ENCODE results near the gene B4GALT3.

Gene B4GALT3

DNA sequence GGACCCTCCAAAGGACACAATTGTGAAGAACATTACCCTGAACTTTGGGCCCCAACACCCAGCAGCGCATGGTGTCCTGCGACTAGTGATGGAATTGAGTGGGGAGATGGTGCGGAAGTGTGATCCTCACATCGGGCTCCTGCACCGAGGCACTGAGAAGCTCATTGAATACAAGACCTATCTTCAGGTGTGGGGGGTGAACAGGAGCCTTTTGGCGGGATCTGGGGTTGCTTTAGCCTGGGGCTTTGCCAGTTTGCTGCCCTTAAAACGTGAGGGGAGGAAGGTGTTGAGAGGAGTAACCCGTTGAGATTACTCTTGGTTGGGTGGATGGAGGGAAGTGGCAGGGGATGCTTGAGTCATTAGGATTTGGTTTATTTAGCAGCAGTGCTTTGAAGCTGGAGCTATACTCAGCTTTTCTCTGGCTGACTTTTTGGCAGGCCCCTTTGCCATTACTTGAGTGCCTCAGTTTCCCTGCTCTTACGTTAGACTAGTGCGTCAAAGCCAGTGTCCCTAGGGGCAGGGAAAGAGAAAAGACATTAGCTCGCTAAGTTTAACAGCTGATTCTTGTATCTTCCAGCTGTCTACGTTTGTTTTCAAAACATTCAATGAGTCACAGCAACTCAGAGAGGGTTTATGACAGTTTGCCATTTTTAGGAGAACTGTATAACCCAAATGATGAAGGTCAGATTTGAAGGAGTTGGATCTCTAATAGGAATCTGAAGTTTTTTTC, 29.3 kb upstream of the B4GALT3 start:
- POLR2A ChIA-PET (ENCODE audit: low non-redundant PET) = no interaction called here
- CTCF ChIA-PET = interaction anchor here (1.1 to 1.2 kb wide), 2 partner anchors 19 to 59 kb away, joined by 3 to 4 read pairs; partner anchors contain the start of gene TOMM40L
- no peak overlapping the region for H3K27ac ChIP-seq
- TF ChIP-seq, protein P1, sequence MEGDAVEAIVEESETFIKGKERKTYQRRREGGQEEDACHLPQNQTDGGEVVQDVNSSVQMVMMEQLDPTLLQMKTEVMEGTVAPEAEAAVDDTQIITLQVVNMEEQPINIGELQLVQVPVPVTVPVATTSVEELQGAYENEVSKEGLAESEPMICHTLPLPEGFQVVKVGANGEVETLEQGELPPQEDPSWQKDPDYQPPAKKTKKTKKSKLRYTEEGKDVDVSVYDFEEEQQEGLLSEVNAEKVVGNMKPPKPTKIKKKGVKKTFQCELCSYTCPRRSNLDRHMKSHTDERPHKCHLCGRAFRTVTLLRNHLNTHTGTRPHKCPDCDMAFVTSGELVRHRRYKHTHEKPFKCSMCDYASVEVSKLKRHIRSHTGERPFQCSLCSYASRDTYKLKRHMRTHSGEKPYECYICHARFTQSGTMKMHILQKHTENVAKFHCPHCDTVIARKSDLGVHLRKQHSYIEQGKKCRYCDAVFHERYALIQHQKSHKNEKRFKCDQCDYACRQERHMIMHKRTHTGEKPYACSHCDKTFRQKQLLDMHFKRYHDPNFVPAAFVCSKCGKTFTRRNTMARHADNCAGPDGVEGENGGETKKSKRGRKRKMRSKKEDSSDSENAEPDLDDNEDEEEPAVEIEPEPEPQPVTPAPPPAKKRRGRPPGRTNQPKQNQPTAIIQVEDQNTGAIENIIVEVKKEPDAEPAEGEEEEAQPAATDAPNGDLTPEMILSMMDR (conservative IDR thresholded peaks at IDR 0.05; ENCODE audit: low read depth) = no peak
- no peak for DNase-seq (ENCODE audit: low spot score)

DNA sequence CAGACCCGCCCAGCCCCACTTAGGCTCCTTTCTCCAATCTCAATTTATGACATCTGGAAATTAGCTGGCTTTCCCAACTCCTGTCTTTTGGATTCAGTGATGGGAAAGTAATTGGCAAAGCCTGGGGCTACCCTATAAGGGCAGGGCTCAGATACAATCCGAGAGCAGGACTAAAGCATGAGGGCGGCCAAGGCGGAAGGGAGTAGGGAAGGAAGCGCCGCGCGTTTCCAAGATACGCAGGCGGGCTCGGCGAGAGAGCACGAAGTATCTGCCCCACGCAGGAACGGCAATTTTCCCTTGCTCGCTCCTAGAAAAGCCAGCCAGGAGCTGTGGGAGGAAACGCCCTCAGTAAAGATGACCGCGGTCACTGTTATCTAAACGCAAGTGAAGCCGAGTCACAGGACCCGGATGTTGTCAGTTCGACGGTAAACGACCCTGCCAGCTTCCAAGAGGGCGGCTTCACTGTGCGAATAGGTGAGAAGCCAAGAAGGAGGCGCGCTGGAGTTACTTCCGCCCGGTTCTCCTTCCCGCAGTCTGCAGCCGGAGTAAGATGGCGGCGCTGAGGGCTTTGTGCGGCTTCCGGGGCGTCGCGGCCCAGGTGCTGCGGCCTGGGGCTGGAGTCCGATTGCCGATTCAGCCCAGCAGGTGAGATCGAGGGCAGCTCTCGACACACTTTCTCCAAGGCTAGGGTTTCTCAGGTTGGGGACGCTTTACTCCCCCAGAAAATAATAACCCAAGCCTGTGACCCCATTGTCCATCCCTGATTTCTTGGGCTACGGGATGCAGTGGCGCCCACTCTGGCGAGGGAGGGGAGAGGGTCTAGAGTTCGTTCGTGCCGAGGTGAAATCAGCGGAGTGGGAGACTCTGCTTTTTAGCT, 24.8 kb upstream of the B4GALT3 start, which contains the start of gene NDUFS2:
NDUFS2 (plus strand) TSS at position 532 of the 877 bp plus-strand sequence; CDS start at position 551, 19 bp downstream.
- POLR2A ChIA-PET (ENCODE audit: low non-redundant PET) = interaction anchor here (0.6 kb wide), 1 partner anchor 20 kb away, joined by 3 read pairs; no protein-coding TSS in a partner anchor
- peak within 1 kb of the TSS; percentile 94 for H3K27ac ChIP-seq
- CTCF ChIA-PET = interaction anchor here (0.6 to 1.5 kb wide), 5 partner anchors 10 to 816 kb away, joined by 3 to 4 read pairs (median 3); no protein-coding TSS in a partner anchor
- TF ChIP-seq, protein P1 (conservative IDR thresholded peaks at IDR 0.05; ENCODE audit: low read depth) = no peak; the same call in 1 of the 2 replicates
- DNase-seq (ENCODE audit: low spot score) = peak; percentile 92

DNA sequence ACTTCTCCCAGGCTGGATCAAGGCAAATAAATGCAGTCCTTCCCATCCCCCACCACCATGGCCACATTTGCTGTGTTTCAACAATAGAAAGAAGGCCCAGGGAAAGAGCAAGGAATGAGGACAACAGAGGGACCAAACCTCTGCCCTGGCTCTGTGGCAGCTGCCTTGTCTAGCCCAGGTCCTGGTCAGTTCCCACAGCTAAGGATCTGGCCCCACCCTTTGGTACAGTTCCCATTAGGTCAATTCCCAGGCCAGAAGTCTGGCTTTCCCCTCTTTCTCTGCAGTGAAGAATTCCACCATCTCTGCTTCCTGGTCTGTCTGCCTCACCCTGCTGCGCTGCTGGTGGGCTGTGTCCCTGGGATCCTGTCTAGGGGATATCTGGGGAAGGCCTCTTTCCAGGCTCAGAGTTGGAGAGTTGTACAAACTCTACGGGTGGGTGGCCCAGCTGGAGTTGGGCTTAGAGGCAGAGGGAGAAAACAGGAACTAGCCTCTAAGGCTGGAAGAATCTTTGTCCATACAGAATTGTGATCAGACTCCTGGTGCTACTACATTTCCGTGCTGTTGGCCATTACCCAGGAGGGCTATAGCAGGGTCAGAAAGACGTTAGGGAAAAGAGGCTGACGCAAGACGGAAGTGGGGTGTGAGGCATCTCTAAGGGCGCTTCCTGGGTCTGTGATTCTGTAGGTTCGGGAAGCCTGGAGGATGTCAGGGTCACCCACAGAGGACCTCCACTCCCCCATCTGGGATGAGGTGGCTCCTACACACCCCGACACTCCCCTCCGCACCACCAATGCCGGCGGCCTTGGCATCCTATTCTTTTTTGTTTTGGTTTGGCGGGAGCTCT, 23.9 kb upstream of the B4GALT3 start:
- POLR2A ChIA-PET (ENCODE audit: low non-redundant PET) = interaction anchor here (0.6 kb wide), 1 partner anchor 19 kb away, joined by 3 read pairs; no protein-coding TSS in a partner anchor
- CTCF ChIA-PET = interaction anchor here (0.6 to 1.5 kb wide), 4 partner anchors 90 to 1115 kb away, joined by 3 to 10 read pairs (median 4); no protein-coding TSS in a partner anchor
- H3K27ac ChIP-seq = peak overlapping the region; percentile 94
- TF ChIP-seq, protein P1 (conservative IDR thresholded peaks at IDR 0.05; ENCODE audit: low read depth) = no peak
- DNase-seq (ENCODE audit: low spot score) = no peak

DNA sequence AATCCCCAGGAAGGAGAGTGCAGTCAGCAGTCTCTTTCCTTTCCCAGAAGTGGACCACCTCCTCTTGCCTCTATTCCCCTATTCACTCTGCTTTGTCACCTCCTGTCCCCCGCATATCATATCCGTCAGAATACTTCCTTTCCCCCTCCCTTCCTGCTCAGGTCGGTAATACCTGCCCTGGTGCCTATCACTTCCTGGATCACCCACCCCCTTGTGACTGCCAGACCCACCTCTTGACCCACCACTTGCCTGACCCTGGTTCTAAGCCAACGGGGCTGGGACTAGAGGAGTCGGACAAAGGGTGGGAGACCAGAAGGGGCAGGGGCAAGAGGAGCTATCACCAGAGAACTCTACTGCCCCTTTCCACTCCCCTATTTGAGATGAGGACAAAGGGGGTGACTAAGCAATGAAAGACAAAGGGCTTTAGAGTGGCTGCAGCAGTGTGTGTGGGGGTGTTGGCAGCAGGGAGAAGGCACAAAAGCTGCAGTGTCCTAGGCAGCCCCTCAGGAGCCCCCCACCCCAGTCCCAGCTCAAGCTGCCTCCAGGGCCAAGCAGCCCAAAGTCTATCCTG, 23.2 kb upstream of the B4GALT3 start:
- DNase-seq (ENCODE audit: low spot score) = no peak
- ChIA-PET POLR2A (ENCODE audit: low non-redundant PET) (no interaction called here), CTCF (interaction anchor here (0.6 to 1.5 kb wide), 3 partner anchors 14 to 1114 kb away, joined by 3 to 10 read pairs (median 4); no protein-coding TSS in a partner anchor)
- TF ChIP-seq, protein P1 (conservative IDR thresholded peaks at IDR 0.05; ENCODE audit: low read depth) = no peak
- H3K27ac ChIP-seq = peak overlapping the region; percentile 94

DNA sequence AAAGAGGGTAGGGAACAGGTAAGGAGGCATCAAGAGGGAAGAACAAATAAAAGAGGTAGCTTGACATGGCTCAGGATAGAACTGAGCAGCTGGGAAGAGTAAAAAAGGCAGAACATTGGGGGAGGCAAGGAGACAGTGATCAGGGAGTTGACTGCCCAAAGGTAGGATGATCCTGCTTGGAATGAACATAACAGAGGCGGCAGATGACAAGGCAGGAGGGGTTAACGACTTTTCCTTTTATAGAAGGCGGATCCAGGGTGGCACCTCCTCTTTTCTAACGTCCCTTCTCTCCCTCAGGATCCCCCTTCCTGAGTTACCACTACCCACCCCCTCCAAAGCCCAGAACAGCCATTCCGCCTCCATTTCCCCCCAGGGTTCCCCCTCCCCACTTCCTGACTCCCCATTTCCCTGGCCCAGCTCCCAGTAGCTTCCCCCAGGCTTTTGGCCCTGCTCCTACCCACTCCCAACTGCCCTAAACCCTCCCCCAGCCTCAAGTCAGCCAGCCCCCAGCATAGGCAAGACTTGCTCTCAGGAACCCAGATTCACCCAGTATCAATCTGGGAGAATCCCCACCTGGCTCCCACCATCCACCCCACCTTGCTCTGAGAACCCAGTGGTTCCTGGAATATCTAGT, 22.3 kb upstream of the B4GALT3 start:
- CTCF ChIA-PET = interaction anchor here (0.7 to 1.0 kb wide), 2 partner anchors 13 to 182 kb away, joined by 3 to 4 read pairs; no protein-coding TSS in a partner anchor
- POLR2A ChIA-PET (ENCODE audit: low non-redundant PET) = no interaction called here
- TF ChIP-seq, protein P1 (conservative IDR thresholded peaks at IDR 0.05; ENCODE audit: low read depth) = no peak

More for the DNA sequence above, 22.3 kb upstream of the B4GALT3 start:
- no peak for DNase-seq (ENCODE audit: low spot score)
- peak overlapping the region; percentile 80 for H3K27ac ChIP-seq
